Bronchial epithelial cell (primary cell): ENCODE measurements around the gene SCAPER. TPM values are rescaled to one million over a fixed set of nuclear protein-coding genes. Genes with fewer than 3 reads are reported as not detected.

ENCODE experiments used
- DNase-seq: peaks from one replicate; pipeline ENCODE4 v3.0.0-alpha.2; 2010; ENCODE audit warnings: low read depth
- FAIRE-seq: peaks from 2 replicates; lab custom pipeline; 2011; peaks lifted over from hg19 to GRCh38; lab: Jason Lieb, UNC
- H3K27me3 ChIP-seq: 2 replicates; pipeline ENCODE4 v1.5.1; 2011; ENCODE audit warnings: low read length; ENCODE audit not compliant: control insufficient read depth, insufficient read depth
- H3K36me3 ChIP-seq: 2 replicates; pipeline ENCODE4 v1.5.1; 2011; ENCODE audit warnings: low read length; ENCODE audit not compliant: control insufficient read depth, insufficient read depth
- H3K4me3 ChIP-seq: 2 replicates; pipeline ENCODE4 v1.5.1; 2011; ENCODE audit warnings: mild to moderate bottlenecking, low read depth, low read length, control low read depth
- CTCF ChIP-seq: IDR thresholded peaks from 2 replicates; pipeline ENCODE4 v1.5.1; 2011; ENCODE audit warnings: mild to moderate bottlenecking, moderate library complexity, low read length, control low read depth, inconsistent platforms; ENCODE audit not compliant: insufficient read depth, severe bottlenecking
- total RNA-seq: library from RNA; depleted of rRNA; stranded (reverse); fragments of >200 nt; gene quantifications from 2 replicates; pipeline ENCODE4 v1.2.1, GENCODE V29; 2014

Gene SCAPER
- total RNA-seq, 1 donor from 2014 or later, result 6.3 TPM

GRCh38 chr15:76815421-76815820 lies 89.7 kb downstream of the SCAPER start:
- no peak for TF ChIP-seq CTCF
- Histone ChIP-seq H3K4me3 (no peak overlapping the region), H3K27me3 (no peaks in the 10 kb centered on the region), H3K36me3 (no peaks in the 10 kb centered on the region)
- FAIRE-seq (peak; percentile 99), DNase-seq (no peak)

GRCh38 chr15:76812381-76812780 lies 92.8 kb downstream of the SCAPER start:
- FAIRE-seq (no peak), DNase-seq (no peak)
- no peak for TF ChIP-seq CTCF
- no peak overlapping the region for H3K4me3 ChIP-seq
- H3K27me3 ChIP-seq, result no peaks in the 10 kb centered on the region
- H3K36me3 ChIP-seq, result no peaks in the 10 kb centered on the region

- Histone ChIP-seq H3K36me3 (no peaks in the 10 kb centered on the region), H3K4me3 (no peak overlapping the region)
- FAIRE-seq, result no peak
Measured at GRCh38 chr15:76809412-76810103, 95.6 kb downstream of the SCAPER start.

GRCh38 chr15:76803049-76803571 lies 102.0 kb downstream of the SCAPER start:
- FAIRE-seq, result no peak
- TF ChIP-seq CTCF, result no peak
- H3K36me3 ChIP-seq, result no peaks in the 10 kb centered on the region
- H3K27me3 ChIP-seq, result no peaks in the 10 kb centered on the region
- H3K4me3 ChIP-seq, result no peak overlapping the region
- DNase-seq, result no peak

More at GRCh38 chr15:76809412-76810103, 95.6 kb downstream of the SCAPER start:
- no peak for TF ChIP-seq CTCF
- H3K27me3 ChIP-seq, result no peaks in the 10 kb centered on the region
- DNase-seq, result no peak

- no peak for FAIRE-seq
- no peak for TF ChIP-seq CTCF
Measured at GRCh38 chr15:76802411-76802810, 102.7 kb downstream of the SCAPER start.

More at GRCh38 chr15:76802411-76802810, 102.7 kb downstream of the SCAPER start:
- H3K36me3 ChIP-seq, result no peaks in the 10 kb centered on the region
- no peaks in the 10 kb centered on the region for H3K27me3 ChIP-seq
- DNase-seq, result no peak
- H3K4me3 ChIP-seq, result no peak overlapping the region
